HG03575 (cell line): ENCODE data around the gene MCCC1.
"Not testable (repeated sequence)": the region's sequence is repeated elsewhere in the genome, so short reads cannot be mapped to it uniquely, and the experiment has no call there.

Source experiments
- ATAC-seq: cut with Tn5 transposase; IDR thresholded peaks from one replicate; pipeline ENCODE4 v1.9.1; 2021; ENCODE audit not compliant: unreplicated experiment, insufficient number of reproducible peaks, low FRiP score; ENCODE audit errors: extremely low read depth

Gene MCCC1

GRCh38 chr3:183008303-183008702, 91.0 kb downstream of the MCCC1 start:
- no peak for ATAC-seq

- no peak for ATAC-seq
Measured at GRCh38 chr3:183006396-183007002, 92.8 kb downstream of the MCCC1 start.

- no peak for ATAC-seq
Measured at GRCh38 chr3:182999767-183000166, 99.5 kb downstream of the MCCC1 start.

- not testable (repeated sequence) for ATAC-seq
Measured at GRCh38 chr3:182993486-182994201, 105.7 kb downstream of the MCCC1 start.

- ATAC-seq = no peak
Measured at GRCh38 chr3:182989566-182989965, 109.7 kb downstream of the MCCC1 start.

GRCh38 chr3:182986021-182986420, 113.3 kb downstream of the MCCC1 start:
- ATAC-seq = no peak

GRCh38 chr3:182983876-182984275, 115.4 kb downstream of the MCCC1 start:
- ATAC-seq = no peak

- no peak for ATAC-seq
Measured at GRCh38 chr3:182981038-182981380, 118.3 kb downstream of the MCCC1 start.

- peak; percentile 41 for ATAC-seq
Measured at GRCh38 chr3:182980204-182981037, 118.9 kb downstream of the MCCC1 start, which contains the start of gene DCUN1D1. DCUN1D1 (minus strand) TSS chr3:182980538; CDS start chr3:182980489, 49 bp downstream.

GRCh38 chr3:182979674-182980191, 119.6 kb downstream of the MCCC1 start:
- no peak for ATAC-seq

- no peak for ATAC-seq
Measured at GRCh38 chr3:182979103-182979673, 120.1 kb downstream of the MCCC1 start.

GRCh38 chr3:182978387-182978786, 120.9 kb downstream of the MCCC1 start:
- ATAC-seq = no peak

GRCh38 chr3:182973047-182973446, 126.2 kb downstream of the MCCC1 start:
- ATAC-seq = no peak

- no peak for ATAC-seq
Measured at GRCh38 chr3:182972387-182972786, 126.9 kb downstream of the MCCC1 start.

- no peak for ATAC-seq
Measured at GRCh38 chr3:182971637-182972036, 127.7 kb downstream of the MCCC1 start.

- no peak for ATAC-seq
Measured at GRCh38 chr3:182970811-182971418, 128.4 kb downstream of the MCCC1 start.

GRCh38 chr3:182969853-182970252, 129.4 kb downstream of the MCCC1 start:
- no peak for ATAC-seq

- ATAC-seq = no peak
Measured at GRCh38 chr3:182969277-182969676, 130.0 kb downstream of the MCCC1 start.
